ENCODE data around the gene HSDL2. TPM values are rescaled to one million over a fixed set of nuclear protein-coding genes. Genes with fewer than 3 reads are reported as not detected.
"Not testable (repeated sequence)": the region's sequence is repeated elsewhere in the genome, so short reads cannot be mapped to it uniquely, and the experiment has no call there.

HSDL2 gene
- total RNA-seq, 2 donors from 2014 or later: 31.7 to 36.3 TPM

DNA sequence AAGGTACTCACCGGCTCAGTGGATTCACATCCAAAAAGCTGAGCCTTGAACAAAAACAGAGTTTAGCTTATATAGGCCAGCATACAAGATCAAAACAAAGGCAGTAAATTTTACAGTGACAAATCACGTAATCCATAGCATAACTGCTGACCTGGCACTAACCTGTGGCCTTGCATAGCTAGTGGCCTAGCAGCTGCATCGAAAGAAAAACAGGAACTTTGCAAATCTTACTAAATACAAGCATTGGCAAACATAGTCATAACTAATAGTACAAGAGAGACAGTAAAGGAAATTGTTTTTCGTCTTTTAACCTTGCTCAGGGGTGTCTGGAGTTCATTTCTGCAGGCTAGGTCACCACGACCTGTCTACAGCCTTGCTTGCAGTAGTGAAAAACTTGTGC lies 4.8 kb downstream of the HSDL2 start:
- TF ChIP-seq, protein P1, sequence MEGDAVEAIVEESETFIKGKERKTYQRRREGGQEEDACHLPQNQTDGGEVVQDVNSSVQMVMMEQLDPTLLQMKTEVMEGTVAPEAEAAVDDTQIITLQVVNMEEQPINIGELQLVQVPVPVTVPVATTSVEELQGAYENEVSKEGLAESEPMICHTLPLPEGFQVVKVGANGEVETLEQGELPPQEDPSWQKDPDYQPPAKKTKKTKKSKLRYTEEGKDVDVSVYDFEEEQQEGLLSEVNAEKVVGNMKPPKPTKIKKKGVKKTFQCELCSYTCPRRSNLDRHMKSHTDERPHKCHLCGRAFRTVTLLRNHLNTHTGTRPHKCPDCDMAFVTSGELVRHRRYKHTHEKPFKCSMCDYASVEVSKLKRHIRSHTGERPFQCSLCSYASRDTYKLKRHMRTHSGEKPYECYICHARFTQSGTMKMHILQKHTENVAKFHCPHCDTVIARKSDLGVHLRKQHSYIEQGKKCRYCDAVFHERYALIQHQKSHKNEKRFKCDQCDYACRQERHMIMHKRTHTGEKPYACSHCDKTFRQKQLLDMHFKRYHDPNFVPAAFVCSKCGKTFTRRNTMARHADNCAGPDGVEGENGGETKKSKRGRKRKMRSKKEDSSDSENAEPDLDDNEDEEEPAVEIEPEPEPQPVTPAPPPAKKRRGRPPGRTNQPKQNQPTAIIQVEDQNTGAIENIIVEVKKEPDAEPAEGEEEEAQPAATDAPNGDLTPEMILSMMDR (IDR thresholded peaks at IDR 0.05): no peak
- Histone ChIP-seq H3K4me1 (ENCODE audit: control insufficient read depth in 1 of 2, low read depth in 2 of 2) (peaks cover 31 to 36% of the 10 kb centered on the region in 2 donors), H3K9me3 (no peaks in the 10 kb centered on the region), H3K36me3 (no peaks in the 10 kb centered on the region), H3K27ac (no peak overlapping the region), H3K27me3 (replicated peaks; ENCODE audit: insufficient read depth) (no peaks in the 10 kb centered on the region), H3K4me3 (no peak overlapping the region)
- DNase-seq (ENCODE audit: low spot score): no peak
- ATAC-seq (ENCODE audit: insufficient number of reproducible peaks, low FRiP score, low read depth): no peak

DNA sequence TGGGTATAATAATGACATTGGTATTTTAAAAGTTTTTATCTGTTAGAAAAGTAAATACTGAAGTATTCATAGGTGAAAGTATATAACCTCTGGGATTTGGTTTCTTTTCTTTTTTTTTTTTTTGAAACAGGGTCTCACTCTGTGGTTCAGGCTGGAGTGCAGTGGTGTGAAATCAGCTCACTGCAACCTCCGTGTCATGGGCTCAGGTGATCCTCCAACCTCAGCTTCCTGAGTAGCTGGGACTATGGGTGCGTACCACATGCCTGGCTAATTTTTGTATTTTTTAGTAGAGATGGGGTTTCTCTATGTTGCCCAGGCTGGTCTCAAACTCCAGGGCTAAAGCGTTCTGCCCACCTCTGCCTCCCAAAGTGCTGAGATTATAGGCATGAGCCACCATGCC lies 7.2 kb downstream of the HSDL2 start:
- ATAC-seq (ENCODE audit: insufficient number of reproducible peaks, low FRiP score, low read depth): no peak

DNA sequence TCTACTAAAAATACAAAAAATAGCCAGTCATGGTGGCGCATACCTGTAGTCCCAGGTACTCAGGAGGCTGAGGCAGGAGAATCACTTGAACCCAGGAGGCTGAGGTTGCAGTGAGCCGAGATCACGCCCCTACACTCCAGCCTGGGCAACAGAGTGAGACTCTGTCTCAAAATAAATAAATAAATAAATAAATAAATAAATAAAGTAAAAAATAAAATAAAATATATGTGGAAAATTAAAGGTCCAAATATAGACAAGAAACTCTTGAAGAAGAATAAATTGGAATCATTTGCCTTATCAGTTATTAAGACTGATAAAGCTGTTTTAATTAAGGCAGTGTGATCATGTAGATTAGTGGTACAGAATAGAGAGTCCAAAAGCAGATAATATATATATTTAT lies 10.0 kb downstream of the HSDL2 start:
- not testable (repeated sequence) for DNase-seq (ENCODE audit: low spot score); ATAC-seq (ENCODE audit: insufficient number of reproducible peaks, low FRiP score, low read depth); H3K4me3 ChIP-seq; H3K27me3 ChIP-seq (replicated peaks; ENCODE audit: insufficient read depth); H3K9me3 ChIP-seq; H3K36me3 ChIP-seq; H3K4me1 ChIP-seq (ENCODE audit: control insufficient read depth in 1 of 2, low read depth in 2 of 2); H3K27ac ChIP-seq

More for the DNA sequence above, 7.2 kb downstream of the HSDL2 start:
- Histone ChIP-seq H3K27me3 (replicated peaks; ENCODE audit: insufficient read depth) (no peaks in the 10 kb centered on the region), H3K9me3 (no peaks in the 10 kb centered on the region), H3K27ac (no peak overlapping the region), H3K4me1 (ENCODE audit: control insufficient read depth in 1 of 2, low read depth in 2 of 2) (peaks cover 22 to 24% of the 10 kb centered on the region in 2 donors), H3K36me3 (no peaks in the 10 kb centered on the region), H3K4me3 (no peak overlapping the region)
- TF ChIP-seq, protein P1 (IDR thresholded peaks at IDR 0.05): no peak
- DNase-seq (ENCODE audit: low spot score): no peak

DNA sequence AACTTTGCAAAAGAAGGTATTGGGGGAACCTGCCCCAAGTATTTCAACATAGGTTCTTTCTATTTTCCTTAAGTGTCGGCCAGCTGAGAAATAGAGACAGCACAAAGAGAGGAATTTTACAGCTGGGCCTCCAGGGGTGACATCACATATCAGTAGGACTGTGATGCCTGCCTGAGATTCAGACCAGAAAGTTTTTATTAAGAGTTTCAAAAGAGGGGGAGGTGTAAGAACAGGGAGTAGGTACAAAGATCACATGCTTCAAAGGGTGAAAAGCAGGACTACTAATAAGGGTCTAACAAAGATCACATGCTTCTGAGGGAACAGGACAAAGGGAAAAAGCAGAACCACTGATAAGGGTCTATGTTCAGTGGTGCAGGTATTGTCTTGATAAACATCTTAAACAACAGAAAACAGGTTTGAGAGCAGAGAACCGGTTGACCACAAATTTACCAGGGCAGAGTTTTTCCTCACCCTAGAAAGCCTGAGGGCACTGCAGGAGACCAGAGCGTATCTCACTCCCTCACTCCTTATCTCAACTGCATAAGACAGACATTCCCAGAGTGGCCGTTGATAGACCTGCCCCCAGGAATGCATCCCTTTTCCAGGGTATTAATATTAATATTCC lies 12.1 kb downstream of the HSDL2 start:
- ATAC-seq (ENCODE audit: insufficient number of reproducible peaks, low FRiP score, low read depth); H3K36me3 ChIP-seq: not testable (repeated sequence)

DNA sequence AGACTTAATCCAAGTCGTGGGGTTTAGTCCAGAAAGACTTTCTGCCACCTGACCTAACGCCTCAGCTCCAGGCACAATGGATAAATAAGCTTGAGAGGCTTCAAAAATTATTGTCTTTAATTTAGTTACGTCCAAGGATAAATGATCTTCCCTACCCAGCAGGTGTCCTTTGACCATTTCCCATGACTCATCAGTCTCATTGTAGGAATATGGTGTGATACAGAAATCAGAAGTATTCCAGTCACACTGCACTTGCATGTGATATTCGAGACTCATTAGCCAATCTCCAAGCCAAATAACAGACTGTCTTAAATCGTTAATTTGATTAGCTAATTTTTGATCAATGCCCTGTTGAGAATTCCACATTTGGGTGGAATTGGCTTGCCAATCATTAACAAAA lies 13.2 kb downstream of the HSDL2 start:
- H3K4me1 ChIP-seq (ENCODE audit: control insufficient read depth in 1 of 2, low read depth in 2 of 2); H3K27me3 ChIP-seq (replicated peaks; ENCODE audit: insufficient read depth); H3K27ac ChIP-seq; H3K36me3 ChIP-seq; DNase-seq (ENCODE audit: low spot score); H3K9me3 ChIP-seq; ATAC-seq (ENCODE audit: insufficient number of reproducible peaks, low FRiP score, low read depth); H3K4me3 ChIP-seq: not testable (repeated sequence)

More for the DNA sequence above, 12.1 kb downstream of the HSDL2 start:
- H3K4me3 ChIP-seq; DNase-seq (ENCODE audit: low spot score); H3K9me3 ChIP-seq; H3K27ac ChIP-seq; H3K27me3 ChIP-seq (replicated peaks; ENCODE audit: insufficient read depth); H3K4me1 ChIP-seq (ENCODE audit: control insufficient read depth in 1 of 2, low read depth in 2 of 2): not testable (repeated sequence)

DNA sequence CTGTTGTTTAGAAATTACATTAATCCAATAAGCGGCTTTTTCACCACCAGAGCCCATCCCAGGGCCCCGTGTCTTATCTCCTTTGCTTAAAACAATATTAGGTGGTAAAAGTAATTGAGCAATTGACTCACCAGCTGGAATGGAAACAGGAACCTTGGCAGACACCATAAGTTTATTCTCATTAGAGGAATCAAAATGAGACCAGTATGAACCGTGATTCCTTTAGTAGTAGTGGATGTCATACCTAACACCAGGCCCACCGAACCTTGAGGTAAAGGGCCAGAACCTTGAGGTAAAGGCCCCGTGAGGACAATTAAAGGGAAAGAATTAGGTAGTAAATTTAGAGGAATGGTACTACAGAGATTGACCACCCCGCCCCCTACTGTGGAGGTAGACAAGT lies 16.5 kb downstream of the HSDL2 start:
- ATAC-seq (ENCODE audit: insufficient number of reproducible peaks, low FRiP score, low read depth): no peak
- H3K27ac ChIP-seq: no peak overlapping the region
- H3K4me3 ChIP-seq: no peak overlapping the region
- no peaks in the 10 kb centered on the region for H3K36me3 ChIP-seq
- H3K9me3 ChIP-seq: no peaks in the 10 kb centered on the region
- TF ChIP-seq, protein P1 (IDR thresholded peaks at IDR 0.05): no peak
- no peaks in the 10 kb centered on the region for H3K4me1 ChIP-seq (ENCODE audit: control insufficient read depth in 1 of 2, low read depth in 2 of 2)
- no peak for DNase-seq (ENCODE audit: low spot score)
- no peaks in the 10 kb centered on the region for H3K27me3 ChIP-seq (replicated peaks; ENCODE audit: insufficient read depth)

DNA sequence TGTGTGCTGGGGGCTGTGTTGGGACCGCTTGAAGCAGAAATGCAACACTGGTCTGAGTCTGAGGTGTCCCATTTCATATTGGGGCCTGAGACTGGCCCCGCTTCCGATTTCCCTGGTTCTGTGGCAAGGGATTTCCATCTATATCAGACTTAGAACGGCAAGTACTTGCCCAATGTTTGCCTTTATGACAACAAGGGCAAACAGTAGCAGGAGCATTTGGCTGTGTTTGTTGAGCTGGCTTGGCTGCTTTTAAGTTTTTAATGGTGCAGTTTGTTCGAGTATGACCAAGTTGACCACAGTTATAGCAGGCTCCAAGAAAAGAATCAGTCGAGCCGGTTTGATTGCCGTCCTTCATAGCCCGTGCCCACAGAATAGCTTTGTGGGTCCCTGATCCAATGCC lies 17.0 kb downstream of the HSDL2 start:
- no peak overlapping the region for H3K4me3 ChIP-seq
- DNase-seq (ENCODE audit: low spot score) (no peak), ATAC-seq (ENCODE audit: insufficient number of reproducible peaks, low FRiP score, low read depth) (no peak)
- no peaks in the 10 kb centered on the region for H3K27me3 ChIP-seq (replicated peaks; ENCODE audit: insufficient read depth)
- no peak overlapping the region for H3K27ac ChIP-seq
- H3K9me3 ChIP-seq: no peaks in the 10 kb centered on the region
- no peaks in the 10 kb centered on the region for H3K4me1 ChIP-seq (ENCODE audit: control insufficient read depth in 1 of 2, low read depth in 2 of 2)
- TF ChIP-seq, protein P1 (IDR thresholded peaks at IDR 0.05): no peak
- no peaks in the 10 kb centered on the region for H3K36me3 ChIP-seq
